Fibroblast of skin of right quadriceps (primary cell): Measurements from ENCODE around the gene AADACL3.

Source experiments
- DNase-seq: peaks from one replicate; pipeline ENCODE4 v3.0.0-alpha.2; 2013

Gene AADACL3

DNA sequence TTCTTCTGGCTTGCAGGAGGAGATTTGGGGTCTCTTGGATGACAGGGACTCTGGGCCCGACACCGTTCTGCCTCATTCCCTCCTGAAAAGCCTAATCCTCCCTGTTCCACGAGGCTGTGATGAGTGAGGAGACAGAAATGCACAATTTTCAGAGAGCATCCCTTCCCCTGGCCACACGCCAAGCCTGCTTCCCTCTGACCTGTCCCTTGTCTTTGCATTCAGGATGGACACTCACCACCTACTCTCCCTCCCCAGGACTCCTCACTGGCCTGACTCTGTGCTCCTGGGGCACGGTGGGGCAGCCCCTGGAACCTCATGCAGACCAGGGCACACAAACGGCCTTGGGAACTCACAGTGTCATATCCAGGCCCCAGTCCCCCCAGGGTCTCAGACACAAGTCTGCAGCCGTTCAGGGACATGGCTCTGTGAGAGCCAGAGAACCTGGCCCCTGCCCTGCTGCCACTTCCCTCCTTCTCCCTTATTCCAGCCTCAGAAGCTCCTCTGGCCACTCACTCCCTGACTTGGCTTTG lies 54.1 kb downstream of the AADACL3 start:
- no peak for DNase-seq

DNA sequence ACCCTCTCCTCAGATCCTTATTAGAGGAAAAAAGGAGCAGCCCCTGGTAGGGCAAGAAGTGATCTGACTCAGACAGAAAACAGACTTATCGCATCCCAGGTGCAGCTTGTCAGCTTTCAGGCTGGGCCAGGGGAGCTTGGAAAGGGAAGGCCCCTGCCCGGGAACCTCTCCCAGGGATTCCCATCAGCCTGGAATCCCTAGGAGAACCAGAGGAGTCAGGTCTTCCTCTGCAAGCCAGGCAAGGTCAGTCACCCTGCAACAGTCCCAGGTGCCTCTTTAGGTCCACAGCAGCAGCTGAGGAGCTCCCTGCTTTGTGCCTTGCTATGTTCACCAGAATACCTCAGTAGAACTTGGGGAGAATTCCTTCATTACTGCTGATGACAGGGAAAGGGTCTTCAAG lies 54.7 kb downstream of the AADACL3 start:
- DNase-seq, result no peak

DNA sequence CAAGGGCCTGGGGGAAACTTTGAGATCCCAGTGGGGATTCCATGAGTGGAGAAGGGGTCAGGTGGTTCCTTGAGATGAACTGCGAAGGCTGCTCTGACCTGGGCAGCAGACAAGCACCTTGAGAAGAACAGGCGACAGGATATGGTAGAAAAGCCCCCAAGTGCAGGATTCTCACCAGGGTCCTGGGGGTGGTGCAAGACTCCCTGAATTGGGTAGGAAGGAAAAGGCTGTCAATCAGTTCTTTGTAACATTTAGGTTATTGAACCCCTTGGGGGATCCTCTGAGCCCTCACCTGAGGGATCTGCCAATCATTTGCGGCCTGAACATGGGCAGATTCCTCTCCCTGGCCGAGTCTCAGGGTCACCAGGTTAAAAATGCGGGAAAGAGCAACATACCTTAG lies 55.3 kb downstream of the AADACL3 start:
- no peak for DNase-seq

DNA sequence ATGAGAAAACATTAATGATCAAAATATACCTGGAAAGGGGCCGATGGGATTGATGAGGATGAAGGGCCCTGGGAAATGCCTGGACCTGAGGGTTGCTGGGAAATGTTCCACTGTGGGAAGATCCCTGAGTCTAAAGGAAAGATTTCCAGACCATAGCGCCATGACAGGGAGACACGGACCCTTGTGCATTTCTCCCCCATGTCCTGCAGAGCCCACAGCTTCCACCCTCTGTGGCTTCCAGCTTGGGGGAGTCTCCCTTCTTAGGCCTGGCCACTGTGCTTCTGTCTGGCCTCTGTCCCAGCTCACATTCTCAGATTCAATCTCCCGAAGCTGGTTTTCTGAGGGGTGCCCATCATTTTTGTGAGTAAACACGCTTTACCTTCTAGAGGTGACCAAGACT lies 56.6 kb downstream of the AADACL3 start:
- no peak for DNase-seq

DNA sequence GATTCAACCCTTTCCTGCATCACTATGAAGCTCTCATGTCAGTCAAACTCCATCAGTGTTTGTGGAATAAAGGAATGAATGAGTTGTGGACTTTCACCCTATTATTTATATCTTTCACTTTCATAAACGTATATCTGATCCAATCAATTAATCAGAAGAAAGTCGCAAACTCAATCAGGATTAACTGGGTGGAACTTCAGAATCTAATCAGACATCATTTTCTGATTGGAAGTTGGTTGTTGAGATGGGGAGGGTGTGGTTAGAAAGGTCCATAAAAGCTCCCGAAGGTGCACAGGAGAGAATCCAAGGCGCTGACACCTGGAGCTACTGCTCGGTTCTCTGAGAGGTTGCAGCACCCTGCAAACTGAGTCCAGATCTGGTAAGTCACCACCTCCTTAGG lies 57.5 kb downstream of the AADACL3 start, which contains the start of gene PRAMEF12:
Gene PRAMEF12, plus strand, starts transcription at position 301 of the 400 bp plus-strand sequence. CDS start 1,130 bp downstream, outside the sequence.
- no peak for DNase-seq

DNA sequence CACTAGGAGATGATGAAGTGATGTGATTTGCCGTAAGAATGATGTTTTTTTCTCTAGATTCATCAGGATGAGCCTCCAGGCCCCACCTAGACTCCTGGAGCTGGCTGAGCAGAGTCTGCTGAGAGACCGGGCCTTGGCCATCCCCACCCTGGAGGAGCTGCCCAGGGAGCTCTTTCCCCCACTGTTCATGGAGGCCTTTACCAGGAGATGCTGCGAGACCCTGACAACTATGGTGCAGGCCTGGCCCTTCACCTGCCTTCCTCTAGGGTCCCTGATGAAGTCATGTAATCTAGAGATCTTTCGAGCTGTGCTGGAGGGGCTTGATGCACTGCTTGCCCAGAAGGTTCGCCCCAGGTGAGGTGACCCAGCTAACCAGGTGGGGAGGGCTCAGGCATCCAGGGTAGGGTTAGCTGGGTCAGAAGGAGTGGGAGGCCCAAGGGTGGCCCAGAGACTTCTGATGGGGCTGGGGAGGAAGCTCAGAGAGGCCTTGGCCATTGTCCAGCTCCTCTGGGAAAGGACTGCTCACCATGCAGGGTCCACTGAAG lies 59.0 kb downstream of the AADACL3 start:
- no peak for DNase-seq

DNA sequence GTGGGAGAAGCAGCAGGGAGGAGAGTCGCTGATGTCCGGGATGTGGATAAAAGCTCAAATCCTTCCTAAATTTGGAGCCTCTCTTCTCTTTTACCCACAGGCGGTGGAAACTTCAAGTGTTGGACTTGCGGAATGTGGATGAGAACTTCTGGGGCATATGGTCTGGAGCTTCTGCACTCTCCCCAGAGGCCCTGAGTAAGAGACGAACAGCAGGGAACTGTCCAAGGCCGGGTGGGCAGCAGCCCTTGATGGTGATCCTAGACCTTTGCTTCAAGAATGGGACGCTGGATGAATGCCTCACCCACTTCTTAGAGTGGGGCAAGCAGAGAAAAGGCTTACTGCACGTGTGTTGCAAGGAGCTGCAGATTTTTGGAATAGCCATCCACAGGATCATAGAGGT lies 59.5 kb downstream of the AADACL3 start:
- DNase-seq, result no peak

DNA sequence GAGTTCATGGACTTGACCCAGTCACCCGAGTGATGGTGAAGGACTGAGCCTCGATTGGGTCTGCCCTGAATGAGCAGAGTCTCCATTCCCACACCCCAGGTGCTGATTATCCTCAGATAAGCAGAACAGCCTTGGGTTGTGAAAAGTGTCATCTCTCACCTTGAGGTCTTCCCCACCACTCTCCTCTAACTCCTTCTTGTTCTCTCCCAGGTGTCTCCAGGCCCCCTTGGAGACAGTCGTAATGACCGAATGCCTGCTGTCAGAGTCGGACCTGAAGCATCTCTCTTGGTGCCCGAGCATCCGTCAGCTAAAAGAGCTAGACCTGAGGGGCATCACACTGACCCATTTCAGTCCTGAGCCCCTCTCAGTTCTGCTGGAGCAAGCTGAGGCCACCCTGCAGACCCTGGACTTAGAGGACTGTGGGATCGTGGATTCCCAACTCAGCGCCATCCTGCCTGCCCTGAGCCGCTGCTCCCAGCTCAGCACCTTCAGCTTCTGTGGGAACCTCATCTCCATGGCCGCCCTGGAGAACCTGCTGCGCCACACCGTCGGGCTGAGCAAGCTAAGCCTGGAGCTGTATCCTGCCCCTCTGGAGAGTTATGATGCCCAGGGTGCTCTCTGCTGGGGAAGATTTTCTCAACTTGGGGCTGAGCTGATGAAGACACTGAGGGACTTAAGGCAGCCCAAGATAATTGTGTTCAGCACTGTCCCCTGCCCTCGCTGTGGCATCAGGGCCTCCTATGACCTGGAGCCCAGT lies 61.1 kb downstream of the AADACL3 start:
- DNase-seq, result no peak
